Measurements from ENCODE around the gene SNAP29. TPM values are rescaled to one million over a fixed set of nuclear protein-coding genes. Genes with fewer than 3 reads are reported as not detected.

Gene SNAP29
- total and polyA plus RNA-seq, 9 of the 15 experiments (the other 6 are each of a cell fraction or from before 2014, with no cell fraction given), result 19.5 to 250 (median 75.9) TPM

DNA sequence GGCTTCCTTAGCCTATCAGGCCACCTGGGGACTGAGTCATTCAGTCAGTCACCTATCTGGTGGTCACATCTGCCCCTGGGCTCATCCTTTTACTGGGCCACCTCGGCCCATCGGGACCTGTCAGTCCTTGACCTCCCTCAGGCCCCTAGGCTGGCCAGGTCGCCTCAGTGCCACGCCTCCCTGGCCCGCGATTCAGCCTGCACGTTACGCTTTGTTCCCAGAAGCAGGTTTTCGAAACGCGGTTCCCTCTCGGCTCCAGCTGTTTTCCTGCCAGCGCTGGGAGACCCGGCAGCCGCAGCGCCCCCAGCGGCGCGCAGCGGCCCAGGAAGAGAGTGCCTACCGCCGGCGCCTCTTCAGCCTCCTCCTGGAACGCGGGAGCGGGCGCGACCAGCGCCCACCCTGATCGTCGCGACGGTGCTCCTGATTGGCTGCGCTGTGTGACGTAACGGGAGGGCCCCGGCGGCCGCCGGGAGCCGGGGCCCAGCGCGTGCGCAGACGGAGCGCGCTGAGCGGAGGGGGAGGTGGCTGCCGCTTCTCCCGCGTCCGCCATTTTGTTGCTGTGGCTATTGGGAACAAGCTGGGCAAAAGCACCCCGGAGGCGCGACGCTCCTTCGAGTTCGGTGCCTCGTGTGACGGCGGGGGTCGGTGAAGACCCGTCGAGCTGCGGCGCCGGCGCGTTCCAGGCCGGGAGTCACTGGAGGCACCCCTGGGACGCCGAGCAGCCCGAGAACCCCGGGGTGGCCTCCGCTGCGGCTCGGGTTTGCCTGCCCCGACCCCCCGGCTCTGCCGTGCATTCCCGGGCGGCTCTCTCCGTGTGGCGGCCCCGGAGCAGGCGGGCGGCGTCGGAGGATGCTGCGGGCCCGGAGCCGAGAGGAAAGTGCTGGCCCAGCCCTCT, 58.4 kb downstream of the SNAP29 start, which contains the start of gene CRKL (continued):
- TF ChIP-seq, protein P1, sequence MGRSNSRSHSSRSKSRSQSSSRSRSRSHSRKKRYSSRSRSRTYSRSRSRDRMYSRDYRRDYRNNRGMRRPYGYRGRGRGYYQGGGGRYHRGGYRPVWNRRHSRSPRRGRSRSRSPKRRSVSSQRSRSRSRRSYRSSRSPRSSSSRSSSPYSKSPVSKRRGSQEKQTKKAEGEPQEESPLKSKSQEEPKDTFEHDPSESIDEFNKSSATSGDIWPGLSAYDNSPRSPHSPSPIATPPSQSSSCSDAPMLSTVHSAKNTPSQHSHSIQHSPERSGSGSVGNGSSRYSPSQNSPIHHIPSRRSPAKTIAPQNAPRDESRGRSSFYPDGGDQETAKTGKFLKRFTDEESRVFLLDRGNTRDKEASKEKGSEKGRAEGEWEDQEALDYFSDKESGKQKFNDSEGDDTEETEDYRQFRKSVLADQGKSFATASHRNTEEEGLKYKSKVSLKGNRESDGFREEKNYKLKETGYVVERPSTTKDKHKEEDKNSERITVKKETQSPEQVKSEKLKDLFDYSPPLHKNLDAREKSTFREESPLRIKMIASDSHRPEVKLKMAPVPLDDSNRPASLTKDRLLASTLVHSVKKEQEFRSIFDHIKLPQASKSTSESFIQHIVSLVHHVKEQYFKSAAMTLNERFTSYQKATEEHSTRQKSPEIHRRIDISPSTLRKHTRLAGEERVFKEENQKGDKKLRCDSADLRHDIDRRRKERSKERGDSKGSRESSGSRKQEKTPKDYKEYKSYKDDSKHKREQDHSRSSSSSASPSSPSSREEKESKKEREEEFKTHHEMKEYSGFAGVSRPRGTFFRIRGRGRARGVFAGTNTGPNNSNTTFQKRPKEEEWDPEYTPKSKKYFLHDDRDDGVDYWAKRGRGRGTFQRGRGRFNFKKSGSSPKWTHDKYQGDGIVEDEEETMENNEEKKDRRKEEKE (IDR thresholded peaks at IDR 0.05; ENCODE audit: borderline replicate concordance in 1 of 2, control insufficient read depth in 1 of 2, low read depth in 2 of 2, low read length in 1 of 2), result no peak
- TF ChIP-seq NFE2L1 (tag; IDR thresholded peaks at IDR 0.05; ENCODE audit: borderline replicate concordance, low read depth) (no peak), ZNF175 (CRISPR knock-in tag; IDR thresholded peaks at IDR 0.05; ENCODE audit: low read depth) (no peak), LCOR (CRISPR knock-in tag; IDR thresholded peaks at IDR 0.05) (no peak), ADNP (tag; IDR thresholded peaks at IDR 0.05) (no peak), KAT2B (IDR thresholded peaks at IDR 0.05; ENCODE audit: low read depth, low read length) (peak; percentile 99), CEBPB (tag; IDR thresholded peaks at IDR 0.05) (no peak), SREBF2 (CRISPR knock-in tag; IDR thresholded peaks at IDR 0.05) (no peak), ZNF445 (CRISPR knock-in tag; IDR thresholded peaks at IDR 0.05; ENCODE audit: low read depth) (no peak), ZNF263 (CRISPR knock-in tag; IDR thresholded peaks at IDR 0.05; ENCODE audit: borderline replicate concordance) (no peak), ZNF347 (CRISPR knock-in tag; IDR thresholded peaks at IDR 0.05; ENCODE audit: low read depth) (no peak), HDAC1 (IDR thresholded peaks at IDR 0.05) (no peak), NFIX (CRISPR knock-in tag; IDR thresholded peaks at IDR 0.05; ENCODE audit: low read depth) (no peak), GTF2E2 (tag; IDR thresholded peaks at IDR 0.05) (no peak), NFXL1 (CRISPR knock-in tag; IDR thresholded peaks at IDR 0.05) (no peak)
- TF ChIP-seq, protein P2, sequence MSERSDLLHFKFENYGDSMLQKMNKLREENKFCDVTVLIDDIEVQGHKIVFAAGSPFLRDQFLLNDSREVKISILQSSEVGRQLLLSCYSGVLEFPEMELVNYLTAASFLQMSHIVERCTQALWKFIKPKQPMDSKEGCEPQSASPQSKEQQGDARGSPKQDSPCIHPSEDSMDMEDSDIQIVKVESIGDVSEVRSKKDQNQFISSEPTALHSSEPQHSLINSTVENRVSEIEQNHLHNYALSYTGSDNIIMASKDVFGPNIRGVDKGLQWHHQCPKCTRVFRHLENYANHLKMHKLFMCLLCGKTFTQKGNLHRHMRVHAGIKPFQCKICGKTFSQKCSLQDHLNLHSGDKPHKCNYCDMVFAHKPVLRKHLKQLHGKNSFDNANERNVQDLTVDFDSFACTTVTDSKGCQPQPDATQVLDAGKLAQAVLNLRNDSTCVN (CRISPR knock-in tag; IDR thresholded peaks at IDR 0.05), result no peak
- TF ChIP-seq, protein P3, sequence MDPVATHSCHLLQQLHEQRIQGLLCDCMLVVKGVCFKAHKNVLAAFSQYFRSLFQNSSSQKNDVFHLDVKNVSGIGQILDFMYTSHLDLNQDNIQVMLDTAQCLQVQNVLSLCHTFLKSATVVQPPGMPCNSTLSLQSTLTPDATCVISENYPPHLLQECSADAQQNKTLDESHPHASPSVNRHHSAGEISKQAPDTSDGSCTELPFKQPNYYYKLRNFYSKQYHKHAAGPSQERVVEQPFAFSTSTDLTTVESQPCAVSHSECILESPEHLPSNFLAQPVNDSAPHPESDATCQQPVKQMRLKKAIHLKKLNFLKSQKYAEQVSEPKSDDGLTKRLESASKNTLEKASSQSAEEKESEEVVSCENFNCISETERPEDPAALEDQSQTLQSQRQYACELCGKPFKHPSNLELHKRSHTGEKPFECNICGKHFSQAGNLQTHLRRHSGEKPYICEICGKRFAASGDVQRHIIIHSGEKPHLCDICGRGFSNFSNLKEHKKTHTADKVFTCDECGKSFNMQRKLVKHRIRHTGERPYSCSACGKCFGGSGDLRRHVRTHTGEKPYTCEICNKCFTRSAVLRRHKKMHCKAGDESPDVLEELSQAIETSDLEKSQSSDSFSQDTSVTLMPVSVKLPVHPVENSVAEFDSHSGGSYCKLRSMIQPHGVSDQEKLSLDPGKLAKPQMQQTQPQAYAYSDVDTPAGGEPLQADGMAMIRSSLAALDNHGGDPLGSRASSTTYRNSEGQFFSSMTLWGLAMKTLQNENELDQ (CRISPR knock-in tag; IDR thresholded peaks at IDR 0.05; ENCODE audit: borderline replicate concordance), result no peak
- TF ChIP-seq, protein P4, sequence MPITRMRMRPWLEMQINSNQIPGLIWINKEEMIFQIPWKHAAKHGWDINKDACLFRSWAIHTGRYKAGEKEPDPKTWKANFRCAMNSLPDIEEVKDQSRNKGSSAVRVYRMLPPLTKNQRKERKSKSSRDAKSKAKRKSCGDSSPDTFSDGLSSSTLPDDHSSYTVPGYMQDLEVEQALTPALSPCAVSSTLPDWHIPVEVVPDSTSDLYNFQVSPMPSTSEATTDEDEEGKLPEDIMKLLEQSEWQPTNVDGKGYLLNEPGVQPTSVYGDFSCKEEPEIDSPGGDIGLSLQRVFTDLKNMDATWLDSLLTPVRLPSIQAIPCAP (CRISPR knock-in tag; IDR thresholded peaks at IDR 0.05; ENCODE audit: borderline replicate concordance), result no peak
